ENCODE results near the gene NFE2L1. TPM values are rescaled to one million over a fixed set of nuclear protein-coding genes. Genes with fewer than 3 reads are reported as not detected.

The NFE2L1 gene
- total and polyA plus RNA-seq, 9 of the 15 experiments (the other 6 are each of a cell fraction or from before 2014, with no cell fraction given), result 2.0 to 68.6 (median 39.7) TPM

DNA sequence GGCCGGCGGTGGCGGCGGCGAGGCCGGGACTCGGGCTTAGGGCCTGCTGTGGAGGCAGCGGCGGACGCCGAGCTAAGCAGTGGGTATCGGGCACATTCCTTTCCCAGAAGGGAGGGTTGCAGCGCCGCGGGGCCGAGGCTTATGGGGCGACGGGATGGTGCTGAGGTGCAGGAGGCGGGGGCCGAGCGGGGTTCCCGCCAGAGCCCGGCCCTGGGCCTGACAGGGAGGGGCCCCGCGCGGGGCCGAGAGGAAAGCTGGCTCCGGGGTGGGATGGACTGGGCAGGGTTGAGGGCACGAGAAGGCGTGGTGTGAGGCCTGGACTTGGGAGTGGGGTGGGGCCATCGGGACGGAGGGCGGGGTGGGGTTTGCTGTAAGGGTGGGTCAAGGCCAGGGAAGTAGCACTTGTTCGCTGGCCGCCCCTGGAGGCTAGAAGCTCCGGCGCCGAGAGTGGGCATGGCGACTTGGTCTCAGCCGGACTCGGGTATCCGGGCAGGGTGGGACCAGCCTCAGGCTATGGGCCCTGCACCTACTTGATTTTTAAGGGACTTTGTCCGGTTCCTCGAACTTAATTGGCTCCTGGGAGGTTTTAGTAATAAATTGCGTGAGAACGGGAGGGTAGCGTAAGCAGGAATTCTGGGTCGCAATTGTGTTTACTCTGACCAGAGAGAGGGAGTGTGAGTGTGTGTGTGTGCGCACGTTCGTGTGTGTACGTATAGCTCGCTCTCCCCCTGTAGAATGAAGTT is 396 bp downstream of the NFE2L1 start (continued):
- TF ChIP-seq, protein P1, sequence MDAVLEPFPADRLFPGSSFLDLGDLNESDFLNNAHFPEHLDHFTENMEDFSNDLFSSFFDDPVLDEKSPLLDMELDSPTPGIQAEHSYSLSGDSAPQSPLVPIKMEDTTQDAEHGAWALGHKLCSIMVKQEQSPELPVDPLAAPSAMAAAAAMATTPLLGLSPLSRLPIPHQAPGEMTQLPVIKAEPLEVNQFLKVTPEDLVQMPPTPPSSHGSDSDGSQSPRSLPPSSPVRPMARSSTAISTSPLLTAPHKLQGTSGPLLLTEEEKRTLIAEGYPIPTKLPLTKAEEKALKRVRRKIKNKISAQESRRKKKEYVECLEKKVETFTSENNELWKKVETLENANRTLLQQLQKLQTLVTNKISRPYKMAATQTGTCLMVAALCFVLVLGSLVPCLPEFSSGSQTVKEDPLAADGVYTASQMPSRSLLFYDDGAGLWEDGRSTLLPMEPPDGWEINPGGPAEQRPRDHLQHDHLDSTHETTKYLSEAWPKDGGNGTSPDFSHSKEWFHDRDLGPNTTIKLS (IDR thresholded peaks at IDR 0.05; ENCODE audit: borderline replicate concordance, low read depth), result peak; percentile 16; the same call in 1 of the 2 replicates
- TF ChIP-seq SIN3A (IDR thresholded peaks at IDR 0.05; ENCODE audit: borderline replicate concordance in 2 of 2, control insufficient read depth in 1 of 2, low read depth in 2 of 2, low read length in 2 of 2) (peak; percentile 28 to 83; a peak in 2 of 4 replicates), TAF15 (IDR thresholded peaks at IDR 0.05; ENCODE audit: low read depth, low read length) (no peak), MAFG (tag; conservative IDR thresholded peaks at IDR 0.05) (no peak), ZFX (CRISPR knock-in tag; IDR thresholded peaks at IDR 0.05) (peak; percentile 88), ZZZ3 (IDR thresholded peaks at IDR 0.05) (peak; percentile 65; the same call in 1 of the 2 replicates), TEAD2 (tag; IDR thresholded peaks at IDR 0.05) (no peak), ATF7 (IDR thresholded peaks at IDR 0.05) (no peak), MECOM (CRISPR knock-in tag; IDR thresholded peaks at IDR 0.05) (no peak), ESRRA (IDR thresholded peaks at IDR 0.05; ENCODE audit: borderline replicate concordance, low read depth) (no peak), ZNF785 (CRISPR knock-in tag; IDR thresholded peaks at IDR 0.05) (no peak), TCF7L2 (IDR thresholded peaks at IDR 0.05; ENCODE audit: low read depth, low read length) (no peak), NR2F6 (CRISPR knock-in tag; IDR thresholded peaks at IDR 0.05) (no peak), ZBED1 (IDR thresholded peaks at IDR 0.05) (no peak), CAMTA2 (CRISPR knock-in tag; conservative IDR thresholded peaks at IDR 0.05) (no peak), CHD2 (IDR thresholded peaks at IDR 0.05; ENCODE audit: low read depth, low read length) (no peak), XRCC5 (IDR thresholded peaks at IDR 0.05; ENCODE audit: low read depth, low read length) (no peak), RBFOX2 (IDR thresholded peaks at IDR 0.05; ENCODE audit: low read depth, low read length) (peak; percentile 65), SP2 (IDR thresholded peaks at IDR 0.05; ENCODE audit: extremely low read depth, low read depth, low read length, poor library complexity, severe bottlenecking) (no peak), NONO (IDR thresholded peaks at IDR 0.05; ENCODE audit: low read depth in 2 of 2, low read length in 1 of 2) (peak; percentile 55 to 62; a peak in 3 of 4 replicates)
- TF ChIP-seq, protein P2, sequence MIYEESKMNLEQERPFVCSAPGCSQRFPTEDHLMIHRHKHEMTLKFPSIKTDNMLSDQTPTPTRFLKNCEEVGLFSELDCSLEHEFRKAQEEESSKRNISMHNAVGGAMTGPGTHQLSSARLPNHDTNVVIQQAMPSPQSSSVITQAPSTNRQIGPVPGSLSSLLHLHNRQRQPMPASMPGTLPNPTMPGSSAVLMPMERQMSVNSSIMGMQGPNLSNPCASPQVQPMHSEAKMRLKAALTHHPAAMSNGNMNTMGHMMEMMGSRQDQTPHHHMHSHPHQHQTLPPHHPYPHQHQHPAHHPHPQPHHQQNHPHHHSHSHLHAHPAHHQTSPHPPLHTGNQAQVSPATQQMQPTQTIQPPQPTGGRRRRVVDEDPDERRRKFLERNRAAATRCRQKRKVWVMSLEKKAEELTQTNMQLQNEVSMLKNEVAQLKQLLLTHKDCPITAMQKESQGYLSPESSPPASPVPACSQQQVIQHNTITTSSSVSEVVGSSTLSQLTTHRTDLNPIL (CRISPR knock-in tag; IDR thresholded peaks at IDR 0.05), result no peak
- TF ChIP-seq, protein P3, sequence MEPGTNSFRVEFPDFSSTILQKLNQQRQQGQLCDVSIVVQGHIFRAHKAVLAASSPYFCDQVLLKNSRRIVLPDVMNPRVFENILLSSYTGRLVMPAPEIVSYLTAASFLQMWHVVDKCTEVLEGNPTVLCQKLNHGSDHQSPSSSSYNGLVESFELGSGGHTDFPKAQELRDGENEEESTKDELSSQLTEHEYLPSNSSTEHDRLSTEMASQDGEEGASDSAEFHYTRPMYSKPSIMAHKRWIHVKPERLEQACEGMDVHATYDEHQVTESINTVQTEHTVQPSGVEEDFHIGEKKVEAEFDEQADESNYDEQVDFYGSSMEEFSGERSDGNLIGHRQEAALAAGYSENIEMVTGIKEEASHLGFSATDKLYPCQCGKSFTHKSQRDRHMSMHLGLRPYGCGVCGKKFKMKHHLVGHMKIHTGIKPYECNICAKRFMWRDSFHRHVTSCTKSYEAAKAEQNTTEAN (CRISPR knock-in tag; IDR thresholded peaks at IDR 0.05), result peak; percentile 75; the same call in 1 of the 2 replicates
- TF ChIP-seq, protein P4, sequence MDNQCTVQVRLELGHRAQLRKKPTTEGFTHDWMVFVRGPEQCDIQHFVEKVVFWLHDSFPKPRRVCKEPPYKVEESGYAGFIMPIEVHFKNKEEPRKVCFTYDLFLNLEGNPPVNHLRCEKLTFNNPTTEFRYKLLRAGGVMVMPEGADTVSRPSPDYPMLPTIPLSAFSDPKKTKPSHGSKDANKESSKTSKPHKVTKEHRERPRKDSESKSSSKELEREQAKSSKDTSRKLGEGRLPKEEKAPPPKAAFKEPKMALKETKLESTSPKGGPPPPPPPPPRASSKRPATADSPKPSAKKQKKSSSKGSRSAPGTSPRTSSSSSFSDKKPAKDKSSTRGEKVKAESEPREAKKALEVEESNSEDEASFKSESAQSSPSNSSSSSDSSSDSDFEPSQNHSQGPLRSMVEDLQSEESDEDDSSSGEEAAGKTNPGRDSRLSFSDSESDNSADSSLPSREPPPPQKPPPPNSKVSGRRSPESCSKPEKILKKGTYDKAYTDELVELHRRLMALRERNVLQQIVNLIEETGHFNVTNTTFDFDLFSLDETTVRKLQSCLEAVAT (IDR thresholded peaks at IDR 0.05), result 0 out of 4 replicates have a peak, but pooled peaks of 1 of the 2 experiments have one; percentile 3
